A549 (cell line): ENCODE data around the gene SHISA6. TPM values are rescaled to one million over a fixed set of nuclear protein-coding genes. Genes with fewer than 3 reads are reported as not detected.
"Not testable (repeated sequence)": the region's sequence is repeated elsewhere in the genome, so short reads cannot be mapped to it uniquely, and the experiment has no call there.

ENCODE experiments used
- ATAC-seq, 2 experiments: fragments of 200-7000 bp in 1 of 2; fragments of >200 bp in 1 of 2; cut with Nextera tagmentation in 1 of 2; cut with Tn5 transposase in 1 of 2; 3 replicates each; pipeline versions ENCODE4 v1.8.0 to v1.9.1; 2018 to 2020; ENCODE audit warnings: mild to moderate bottlenecking in 1 of 2, moderate library complexity in 1 of 2
- CTCF ChIA-PET: fragments of 300-600 bp; sonication (Branson Sonifier 250); formaldehyde crosslinking; extraction: SDS; loops from one replicate; lab custom pipeline; 2021; ENCODE audit warnings: antibody characterized with exemption, inconsistent platforms; lab: Yijun Ruan, JAX
- POLR2A ChIA-PET: fragments of 350-600 bp; formaldehyde crosslinking; extraction: SDS; loops from one replicate; lab custom pipeline; 2021; ENCODE audit warnings: antibody characterized with exemption, inconsistent platforms; lab: Yijun Ruan, JAX
- DNase-seq, 2 experiments: peaks; one replicate each; pipeline versions ENCODE4 v3.0.0 to v3.0.0-alpha.2; 2011 to 2016; ENCODE audit warnings: low read depth in 1 of 2, low spot score in 1 of 2
- FAIRE-seq: peaks from 2 replicates; lab custom pipeline; 2011; peaks lifted over from hg19 to GRCh38; lab: Jason Lieb, UNC
- H3K27ac ChIP-seq, 2 experiments: fragments of >200 bp; sonication (Bioruptor Twin); formaldehyde crosslinking; 3 replicates each; pipeline ENCODE4 v1.5.1; 2016 to 2017
- H3K4me1 ChIP-seq: fragments of >200 bp; sonication (Bioruptor Twin); formaldehyde crosslinking; 3 replicates; pipeline ENCODE4 v1.6.1; 2016
- H3K4me2 ChIP-seq: fragments of >200 bp; sonication (Bioruptor Twin); formaldehyde crosslinking; 3 replicates; pipeline ENCODE4 v1.6.1; 2016
- H3K4me3 ChIP-seq: fragments of >200 bp; sonication (Bioruptor Twin); formaldehyde crosslinking; 3 replicates; pipeline ENCODE4 v1.5.1; 2016
- H3K9me3 ChIP-seq: fragments of >200 bp; sonication (Bioruptor Twin); formaldehyde crosslinking; 3 replicates; pipeline ENCODE4 v1.6.1; 2016
- BHLHE40 ChIP-seq: IDR thresholded peaks from 2 replicates; pipeline ENCODE4 v1.6.1; 2012; ENCODE audit warnings: low read depth, low read length, inconsistent platforms
- EHMT2 ChIP-seq: fragments of 200-600 bp; sonication (generic); IDR thresholded peaks from 2 replicates; pipeline ENCODE4 v1.6.1; 2016; ENCODE audit warnings: antibody characterized with exemption, low read depth, mild to moderate bottlenecking, moderate library complexity
- EP300 ChIP-seq, 2 experiments: fragments of >200 bp; sonication (Bioruptor Twin); formaldehyde crosslinking; IDR thresholded peaks; 2 replicates in 1 of 2; 3 replicates in 1 of 2; pipeline ENCODE4 v1.6.1; 2016 to 2017
- ESRRA ChIP-seq: fragments of 150-350 bp; IDR thresholded peaks from 2 replicates; pipeline ENCODE4 v1.6.1; 2014; ENCODE audit warnings: mild to moderate bottlenecking, low read length, borderline replicate concordance
- FOSB ChIP-seq: fragments of 250-450 bp; sonication (Bioruptor Pico); IDR thresholded peaks from 2 replicates; pipeline ENCODE4 v1.5.0; 2020; ENCODE audit warnings: mild to moderate bottlenecking, moderate library complexity
- FOXS1 ChIP-seq: fragments of 250-450 bp; sonication (Bioruptor Pico); IDR thresholded peaks from 2 replicates; pipeline ENCODE4 v1.5.0; 2020; ENCODE audit warnings: mild to moderate bottlenecking, moderate library complexity
- GATA3 ChIP-seq: IDR thresholded peaks from 2 replicates; pipeline ENCODE4 v1.6.1; 2012; ENCODE audit warnings: borderline replicate concordance
- HOXA7 ChIP-seq: fragments of 250-450 bp; sonication (Bioruptor Pico); IDR thresholded peaks from 2 replicates; pipeline ENCODE4 v1.5.0; 2020; ENCODE audit warnings: mild to moderate bottlenecking, moderate library complexity
- HOXB5 ChIP-seq: fragments of 250-450 bp; sonication (Bioruptor Pico); IDR thresholded peaks from 2 replicates; pipeline ENCODE4 v1.5.0; 2020; ENCODE audit warnings: mild to moderate bottlenecking, moderate library complexity
- KDM5A ChIP-seq: fragments of 200-600 bp; sonication (generic); IDR thresholded peaks from 2 replicates; pipeline ENCODE4 v1.6.1; 2016; ENCODE audit warnings: antibody characterized with exemption, mild to moderate bottlenecking
- NFE2L2 ChIP-seq: fragments of 150-350 bp; conservative IDR thresholded peaks from 2 replicates; pipeline ENCODE4 v1.6.1; 2014; ENCODE audit warnings: low read length
- PBX3 ChIP-seq: IDR thresholded peaks from 2 replicates; pipeline ENCODE4 v1.6.1; 2012
- PHF8 ChIP-seq: fragments of 200-600 bp; sonication (generic); IDR thresholded peaks from 2 replicates; pipeline ENCODE4 v1.6.1; 2016; ENCODE audit warnings: low read depth, mild to moderate bottlenecking, antibody characterized with exemption, moderate library complexity, borderline replicate concordance
- POLR2A ChIP-seq: IDR thresholded peaks from 2 replicates; pipeline ENCODE4 v1.6.1; 2012; ENCODE audit warnings: mild to moderate bottlenecking, low read length
- REST ChIP-seq: fragments of 200-600 bp; sonication (generic); IDR thresholded peaks from 2 replicates; pipeline ENCODE4 v1.6.1; 2016; ENCODE audit warnings: antibody characterized with exemption, mild to moderate bottlenecking, moderate library complexity
- TFCP2L1 ChIP-seq: fragments of 250-450 bp; sonication (Bioruptor Pico); IDR thresholded peaks from 2 replicates; pipeline ENCODE4 v1.5.0; 2021; ENCODE audit warnings: mild to moderate bottlenecking
- ZFP36 ChIP-seq: fragments of 450-650 bp; IDR thresholded peaks from 2 replicates; pipeline ENCODE4 v1.6.1; 2014; ENCODE audit warnings: borderline replicate concordance; ENCODE audit not compliant: partially characterized antibody
- ZSCAN20 ChIP-seq: fragments of 250-450 bp; sonication (Bioruptor Pico); IDR thresholded peaks from 2 replicates; pipeline ENCODE4 v1.8.0; 2022; ENCODE audit warnings: mild to moderate bottlenecking, moderate library complexity
- WGBS: methylation state at CpG from one replicate; pipeline ENCODE4 v1.1.6; 2017; ENCODE audit errors: missing lambda C conversion rate; 5-methylcytosine and 5-hydroxymethylcytosine counted together
- polyA plus RNA-seq, 4 experiments: library from polyadenylated mRNA; depleted of rRNA in 3 of 4; stranded (reverse); fragments of >200 nt; fragmentation: RNase III in 1 of 4; extraction: RNeasy Plus Mini Kit Qiagen cat#74134 plus additional on column Dnase treatment in 1 of 4; gene quantifications; 2 replicates in 3 of 4; 3 replicates in 1 of 4; pipeline ENCODE4 v1.2.3, GENCODE V29; 2011 to 2017
- TF ChIP-seq, protein P1 (sequence below): fragments of >200 bp; sonication (Bioruptor Twin); formaldehyde crosslinking; IDR thresholded peaks from 3 replicates; pipeline ENCODE4 v1.6.1; 2016

Gene SHISA6
- polyA plus RNA-seq, 2 of the 4 experiments (the other 2 are of a cell fraction) = not detected

DNA sequence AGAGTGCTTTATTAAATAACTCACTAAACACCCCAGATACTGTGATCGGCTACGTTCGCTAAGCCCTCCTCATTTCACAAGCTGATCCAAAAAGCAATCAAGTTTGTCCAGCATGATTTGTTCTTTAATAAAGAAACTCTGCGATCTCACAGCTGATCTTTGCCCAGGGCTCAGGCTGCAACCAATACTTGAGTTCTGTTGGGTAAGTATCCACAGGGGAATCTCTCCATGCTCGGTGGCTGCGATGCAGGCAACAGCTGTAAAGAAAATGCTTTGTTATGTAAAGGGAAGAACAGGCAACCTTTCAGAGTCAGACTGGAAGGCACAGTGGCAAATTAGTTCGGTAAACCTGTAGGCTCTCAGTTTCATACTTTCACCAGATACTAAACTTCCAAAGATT lies 67.5 kb downstream of the SHISA6 start:
- no peak for TF ChIP-seq NFE2L2
- TF ChIP-seq, protein P1, sequence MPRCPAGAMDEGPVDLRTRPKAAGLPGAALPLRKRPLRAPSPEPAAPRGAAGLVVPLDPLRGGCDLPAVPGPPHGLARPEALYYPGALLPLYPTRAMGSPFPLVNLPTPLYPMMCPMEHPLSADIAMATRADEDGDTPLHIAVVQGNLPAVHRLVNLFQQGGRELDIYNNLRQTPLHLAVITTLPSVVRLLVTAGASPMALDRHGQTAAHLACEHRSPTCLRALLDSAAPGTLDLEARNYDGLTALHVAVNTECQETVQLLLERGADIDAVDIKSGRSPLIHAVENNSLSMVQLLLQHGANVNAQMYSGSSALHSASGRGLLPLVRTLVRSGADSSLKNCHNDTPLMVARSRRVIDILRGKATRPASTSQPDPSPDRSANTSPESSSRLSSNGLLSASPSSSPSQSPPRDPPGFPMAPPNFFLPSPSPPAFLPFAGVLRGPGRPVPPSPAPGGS = no peak
- TF ChIP-seq FOSB (CRISPR knock-in tag) = no peak
- TF ChIP-seq BHLHE40 = no peak
- TF ChIP-seq FOXS1 (CRISPR knock-in tag) = no peak
- TF ChIP-seq TFCP2L1 (CRISPR knock-in tag) = no peak
- TF ChIP-seq EP300 (IDR thresholded peaks at IDR 0.05) = no peak
- Histone ChIP-seq H3K4me1 (no peaks in the 10 kb centered on the region), H3K4me2 (no peak overlapping the region), H3K9me3 (no peaks in the 10 kb centered on the region), H3K27ac (no peak overlapping the region), H3K4me3 (no peak overlapping the region)
- WGBS = 43% methylated on average over 7 of the region's 7 CpGs
- ChIA-PET POLR2A (no interaction called here), CTCF (interaction anchor here (1.1 kb wide), 1 partner anchor 11 kb away, joined by 3 read pairs; no protein-coding TSS in a partner anchor)
- DNase-seq (no peak), ATAC-seq (no peak), FAIRE-seq (no peak)

DNA sequence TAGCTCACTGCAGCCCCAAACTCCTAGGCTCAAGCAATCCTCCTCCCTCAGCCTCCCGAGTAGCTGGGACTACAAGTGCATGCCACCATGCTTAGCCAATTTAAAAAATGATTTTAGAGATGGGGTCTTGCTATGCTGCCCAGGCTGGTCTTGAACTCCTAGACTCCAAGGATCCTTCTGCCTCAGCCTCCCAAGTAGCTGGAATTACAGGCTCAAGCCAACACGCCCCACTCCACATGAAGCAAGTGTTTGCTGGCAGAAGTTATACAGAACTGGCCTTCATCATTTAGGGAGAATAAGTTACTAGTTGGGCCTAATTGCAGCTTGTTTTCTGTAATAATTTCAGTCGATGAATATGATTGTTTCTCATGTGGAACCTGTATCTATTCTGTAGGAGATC lies 68.0 kb downstream of the SHISA6 start:
- Histone ChIP-seq H3K4me2 (no peak overlapping the region), H3K4me1 (no peaks in the 10 kb centered on the region), H3K9me3 (no peaks in the 10 kb centered on the region), H3K27ac (no peak overlapping the region), H3K4me3 (no peak overlapping the region)
- TF ChIP-seq FOXS1 (CRISPR knock-in tag) = no peak
- TF ChIP-seq, protein P1 = no peak
- TF ChIP-seq ZSCAN20 = no peak
- no peak for TF ChIP-seq HOXA7 (CRISPR knock-in tag)
- no peak for TF ChIP-seq GATA3
- no peak for TF ChIP-seq PHF8
- no peak for TF ChIP-seq ZFP36
- TF ChIP-seq ESRRA = no peak
- no peak for TF ChIP-seq KDM5A
- no peak for TF ChIP-seq EHMT2
- no peak for TF ChIP-seq HOXB5 (CRISPR knock-in tag)
- no peak for TF ChIP-seq PBX3
- CTCF ChIA-PET = interaction anchor here (1.1 kb wide), 1 partner anchor 12 kb away, joined by 3 read pairs; no protein-coding TSS in a partner anchor
- WGBS = 5% methylated on average over 3 of the region's 3 CpGs
- no peak for DNase-seq
- ATAC-seq = no peak
- no peak for FAIRE-seq
- POLR2A ChIA-PET = no interaction called here

- ChIA-PET POLR2A (no interaction called here), CTCF (no interaction called here)
- H3K4me3 ChIP-seq = no peak overlapping the region
- H3K9me3 ChIP-seq = no peaks in the 10 kb centered on the region
- ATAC-seq = no peak
- no peak overlapping the region for H3K27ac ChIP-seq
- no peak overlapping the region for H3K4me2 ChIP-seq
- TF ChIP-seq ZSCAN20 = no peak
- TF ChIP-seq POLR2A = no peak
- TF ChIP-seq REST = no peak
- DNase-seq = no peak
- no peaks in the 10 kb centered on the region for H3K4me1 ChIP-seq
- FAIRE-seq = no peak
Measured at GRCh38 chr17:11309850-11310249, 68.8 kb downstream of the SHISA6 start.

GRCh38 chr17:11316451-11316850 lies 75.4 kb downstream of the SHISA6 start:
- H3K4me1 ChIP-seq, H3K9me3 ChIP-seq, CTCF ChIA-PET, FAIRE-seq, ATAC-seq, DNase-seq, H3K4me2 ChIP-seq, POLR2A ChIA-PET, H3K27ac ChIP-seq, H3K4me3 ChIP-seq: not testable (repeated sequence)
- WGBS = 21% methylated on average over 10 of the region's 11 CpGs
